ENCODE data around the gene ZNF19.
"Not testable (repeated sequence)": the region's sequence is repeated elsewhere in the genome, so short reads cannot be mapped to it uniquely, and the experiment has no call there.

ZNF19 gene
- 2.2 to 4.0 reads per million in 2 donors for total RNA-seq

DNA sequence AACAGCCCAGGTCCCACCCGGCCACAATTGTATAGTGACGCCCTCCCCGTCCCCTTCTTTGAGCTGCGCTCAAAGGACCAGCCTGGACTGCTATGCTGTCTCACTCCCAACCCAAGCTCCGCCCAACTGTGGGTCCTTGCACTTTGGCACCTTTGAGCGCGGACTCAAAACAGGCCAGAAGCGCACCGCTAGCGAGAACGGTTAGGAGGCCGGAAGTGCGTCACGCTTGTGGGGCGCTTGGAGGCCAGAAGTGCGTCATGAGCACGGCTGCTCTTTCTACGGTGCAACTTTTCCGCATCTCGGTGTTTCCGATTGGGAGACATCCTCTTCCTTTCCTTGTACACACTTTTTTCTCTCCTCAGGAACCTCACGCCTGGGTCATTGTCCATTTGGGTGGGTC is at the start of gene ZNF19:
Gene ZNF19 (minus strand): TSS at position 203 of the 400 bp plus-strand sequence. CDS start 7,210 bp downstream, outside the sequence.
- no peak for DNase-seq

DNA sequence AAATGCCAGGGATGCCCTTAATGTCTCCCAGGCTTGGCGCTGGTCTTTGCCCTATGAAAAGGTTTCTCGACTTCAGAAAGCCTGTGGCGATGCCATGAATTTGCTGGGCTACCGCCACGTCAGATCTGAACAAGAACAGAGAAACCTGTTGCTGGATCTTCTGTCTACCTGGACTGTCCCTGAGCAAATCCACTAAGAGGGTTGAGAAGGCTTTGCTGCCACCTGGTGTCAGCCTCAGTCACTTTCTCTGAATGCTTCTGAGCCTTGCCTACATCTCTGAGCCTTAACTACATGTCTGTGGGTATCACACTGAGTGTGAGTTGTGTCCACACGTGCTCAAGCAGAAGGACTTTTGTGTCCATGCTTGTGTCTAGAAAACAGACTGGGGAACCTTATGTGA is 48.5 kb upstream of the ZNF19 start:
- no peak for DNase-seq

DNA sequence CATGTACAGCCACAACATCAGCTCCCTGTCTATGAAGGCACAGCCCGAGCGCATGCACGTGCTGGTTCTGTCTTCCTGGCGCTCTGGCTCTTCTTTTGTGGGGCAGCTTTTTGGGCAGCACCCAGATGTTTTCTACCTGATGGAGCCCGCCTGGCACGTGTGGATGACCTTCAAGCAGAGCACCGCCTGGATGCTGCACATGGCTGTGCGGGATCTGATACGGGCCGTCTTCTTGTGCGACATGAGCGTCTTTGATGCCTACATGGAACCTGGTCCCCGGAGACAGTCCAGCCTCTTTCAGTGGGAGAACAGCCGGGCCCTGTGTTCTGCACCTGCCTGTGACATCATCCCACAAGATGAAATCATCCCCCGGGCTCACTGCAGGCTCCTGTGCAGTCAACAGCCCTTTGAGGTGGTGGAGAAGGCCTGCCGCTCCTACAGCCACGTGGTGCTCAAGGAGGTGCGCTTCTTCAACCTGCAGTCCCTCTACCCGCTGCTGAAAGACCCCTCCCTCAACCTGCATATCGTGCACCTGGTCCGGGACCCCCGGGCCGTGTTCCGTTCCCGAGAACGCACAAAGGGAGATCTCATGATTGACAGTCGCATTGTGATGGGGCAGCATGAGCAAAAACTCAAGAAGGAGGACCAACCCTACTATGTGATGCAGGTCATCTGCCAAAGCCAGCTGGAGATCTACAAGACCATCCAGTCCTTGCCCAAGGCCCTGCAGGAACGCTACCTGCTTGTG is 47.8 kb upstream of the ZNF19 start:
- DNase-seq = no peak

DNA sequence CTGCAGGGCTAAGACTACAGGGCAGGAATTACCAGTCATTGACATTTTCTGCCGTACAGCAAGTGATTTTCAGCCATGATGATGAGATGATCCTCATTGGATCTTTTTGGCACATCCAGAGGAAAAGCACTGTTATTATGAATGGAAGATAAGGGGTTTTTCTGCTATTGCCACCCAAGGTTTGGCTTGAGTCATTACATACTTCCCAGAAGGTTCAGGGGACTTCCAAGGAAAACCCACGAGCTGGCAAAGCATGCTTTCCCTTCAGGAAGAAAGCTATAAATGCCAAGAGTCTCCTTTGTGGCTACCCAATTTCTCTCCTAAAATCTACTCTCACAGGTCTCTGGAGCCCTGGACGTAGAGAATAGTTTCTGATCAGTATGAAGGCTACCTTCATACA is 43.2 kb upstream of the ZNF19 start:
- no peak for DNase-seq

DNA sequence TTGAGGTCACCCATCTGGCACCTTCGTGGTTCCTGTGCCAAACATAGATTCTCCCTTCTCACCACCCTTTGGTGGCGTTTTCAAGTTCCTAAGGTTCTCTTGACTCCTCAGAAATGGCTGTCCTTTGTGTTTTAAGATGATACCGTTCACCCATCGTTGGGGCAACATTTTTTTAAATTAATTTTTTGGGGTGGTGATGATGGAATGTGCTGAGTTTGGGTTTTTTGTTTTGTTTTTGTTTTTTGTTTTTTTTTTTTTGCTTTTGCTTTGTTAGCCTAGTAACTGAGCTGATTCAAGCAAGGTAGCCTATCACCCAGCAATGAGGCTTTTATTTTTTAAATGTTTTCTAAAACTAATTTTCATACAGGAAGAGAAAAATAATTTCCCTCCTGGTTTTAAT is 39.7 kb upstream of the ZNF19 start:
- no peak for DNase-seq

DNA sequence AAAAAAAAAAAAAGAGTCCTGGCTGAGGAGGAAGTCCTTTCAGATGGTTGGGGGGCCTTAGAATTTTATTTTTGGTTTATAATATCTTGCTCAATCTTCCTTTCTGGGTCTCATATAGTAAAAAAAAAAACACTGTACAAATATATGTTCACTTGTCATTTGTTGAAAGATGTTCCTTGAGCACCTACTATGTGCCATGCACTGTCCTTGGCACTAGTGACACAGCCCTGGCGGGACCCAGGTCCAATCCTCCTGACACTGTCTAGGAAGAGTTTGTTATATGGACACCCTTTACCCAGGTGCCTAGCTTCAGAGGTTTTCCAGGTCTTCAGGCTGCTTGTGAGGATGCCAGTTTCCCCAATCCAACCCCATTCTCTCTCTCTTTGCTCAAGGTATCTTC is 39.1 kb upstream of the ZNF19 start:
- DNase-seq = no peak

DNA sequence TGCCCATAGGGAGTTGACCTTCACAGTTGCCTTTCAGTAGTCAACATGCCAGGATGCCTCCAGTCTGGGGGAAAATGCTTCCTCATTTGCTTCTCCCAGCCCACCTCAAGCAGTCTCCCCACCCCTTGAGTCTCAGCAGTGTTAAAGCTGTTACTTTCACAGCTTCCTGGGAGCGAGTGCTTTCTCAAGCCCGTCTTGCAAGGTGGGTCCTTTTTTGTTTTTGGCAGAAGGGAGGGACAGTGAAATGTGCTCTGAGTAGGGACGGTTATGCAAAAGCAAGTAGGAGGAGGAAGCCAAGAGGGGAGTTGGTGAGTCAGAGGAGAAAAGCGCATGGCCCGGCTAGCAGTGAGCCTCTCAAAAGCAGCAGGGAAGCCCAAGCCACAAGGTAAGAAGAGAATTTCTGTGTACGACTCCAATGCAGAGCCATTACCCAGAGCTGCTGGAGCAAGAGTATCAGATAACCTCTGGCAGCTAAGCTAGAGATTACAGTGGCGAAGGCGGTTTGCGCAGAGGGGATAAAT is 37.0 kb upstream of the ZNF19 start, which contains the start of gene CHST4:
Gene CHST4 (plus strand): TSS at position 316 of the 521 bp plus-strand sequence. CDS start 10,252 bp downstream, outside the sequence.
- DNase-seq = no peak

- no peak for DNase-seq
Observed at GRCh38 chr16:71524566-71525553, 35.7 kb upstream of the ZNF19 start.

DNA sequence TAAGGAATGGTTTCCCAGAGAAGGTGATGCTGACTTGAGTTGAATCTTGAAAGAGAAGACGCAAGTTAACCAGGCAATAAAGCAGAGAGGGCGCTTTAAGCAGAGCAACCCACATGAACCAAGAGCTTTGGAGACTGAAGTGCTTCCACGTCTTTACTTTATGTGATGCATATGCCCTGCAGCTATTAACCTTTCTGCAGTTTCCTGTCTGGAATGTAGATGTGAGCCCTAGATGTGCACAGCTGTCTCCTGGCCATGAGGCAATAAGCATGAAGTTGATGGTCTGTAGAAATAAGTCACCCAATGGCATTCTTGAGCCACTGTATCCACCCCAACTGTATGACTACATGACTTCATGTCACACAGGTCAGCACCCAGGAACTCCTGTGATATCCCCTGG is 31.4 kb upstream of the ZNF19 start:
- no peak for DNase-seq

DNA sequence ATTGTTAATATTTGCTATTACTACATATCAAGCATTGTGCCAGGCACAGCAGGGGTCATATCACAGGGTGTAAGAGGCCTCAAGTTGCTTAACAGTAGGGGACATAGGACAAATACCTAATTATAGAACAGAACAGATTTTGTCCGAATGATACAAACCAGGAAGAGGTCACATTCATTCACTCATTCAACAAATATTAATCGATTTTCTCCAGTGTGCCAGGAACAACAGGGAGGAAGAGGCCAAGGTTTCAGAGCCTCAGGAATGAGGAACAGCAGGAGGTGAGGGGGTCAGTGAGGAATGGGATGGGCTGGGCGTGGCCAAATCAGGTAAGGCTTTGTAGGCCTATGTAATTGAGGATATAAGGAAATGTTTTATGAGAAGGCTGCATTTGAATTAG is 25.9 kb upstream of the ZNF19 start:
- DNase-seq = no peak

DNA sequence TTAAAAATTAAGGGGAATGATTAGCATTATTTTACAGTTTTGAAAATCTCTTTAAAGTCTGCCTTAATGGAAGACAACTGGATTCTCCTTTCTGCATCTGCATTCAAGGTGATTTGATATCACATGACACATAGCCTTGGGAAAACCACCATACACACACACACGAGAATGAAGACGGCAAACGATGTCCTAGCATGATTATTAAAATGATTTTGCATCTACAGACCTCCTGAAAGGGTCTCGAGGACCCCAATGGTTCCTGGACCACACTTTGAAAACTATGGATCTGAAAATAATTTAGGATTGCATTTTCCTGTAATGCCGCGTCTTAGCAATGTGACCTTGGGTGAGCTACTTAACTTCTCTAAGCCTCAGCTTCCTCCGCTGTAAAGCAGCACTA is 25.4 kb upstream of the ZNF19 start:
- no peak for DNase-seq

GRCh38 chr16:71513302-71513701 is 24.2 kb upstream of the ZNF19 start:
- DNase-seq = no peak

- DNase-seq = no peak
Observed at GRCh38 chr16:71507061-71507460, 17.9 kb upstream of the ZNF19 start.

- DNase-seq = no peak
Observed at GRCh38 chr16:71504901-71505300, 15.8 kb upstream of the ZNF19 start.

DNA sequence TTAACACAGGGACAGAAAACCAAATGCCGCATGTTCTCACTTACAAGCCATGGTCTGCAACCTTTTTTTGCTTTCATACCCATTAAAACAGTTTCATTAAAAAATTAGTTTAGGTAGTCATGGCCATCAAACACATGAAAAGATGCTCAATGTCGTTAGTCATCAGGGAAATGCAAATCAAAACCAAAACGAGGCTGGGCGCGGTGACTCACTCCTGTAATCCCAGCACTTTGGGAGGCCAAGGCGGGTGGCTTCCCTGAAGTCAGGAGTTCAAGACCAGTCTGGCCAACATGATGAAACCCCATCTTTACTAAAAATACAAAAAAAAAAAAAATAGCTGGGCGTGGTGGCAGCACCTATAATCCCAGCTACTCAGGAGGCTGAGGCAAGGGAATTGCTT is 14.9 kb upstream of the ZNF19 start:
- DNase-seq = not testable (repeated sequence)

DNA sequence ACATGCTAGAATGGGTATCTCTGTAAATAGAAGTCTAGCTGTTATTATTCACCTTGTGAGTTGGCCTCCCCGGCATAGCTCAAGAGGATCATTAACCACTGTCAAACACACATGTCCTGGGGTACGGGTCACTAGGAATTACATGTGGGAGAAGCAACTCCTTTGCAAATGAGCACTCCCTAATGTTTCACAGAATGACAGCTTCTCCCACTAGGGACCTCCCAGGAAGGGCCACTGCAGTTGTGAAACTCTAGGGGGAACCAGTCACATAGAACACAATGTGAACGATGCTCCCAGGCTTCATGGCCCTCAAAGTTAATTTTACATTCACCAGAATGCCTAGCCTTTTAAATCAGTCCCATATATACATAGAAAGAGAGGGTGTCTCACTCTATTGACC is 12.4 kb upstream of the ZNF19 start:
- no peak for DNase-seq

DNA sequence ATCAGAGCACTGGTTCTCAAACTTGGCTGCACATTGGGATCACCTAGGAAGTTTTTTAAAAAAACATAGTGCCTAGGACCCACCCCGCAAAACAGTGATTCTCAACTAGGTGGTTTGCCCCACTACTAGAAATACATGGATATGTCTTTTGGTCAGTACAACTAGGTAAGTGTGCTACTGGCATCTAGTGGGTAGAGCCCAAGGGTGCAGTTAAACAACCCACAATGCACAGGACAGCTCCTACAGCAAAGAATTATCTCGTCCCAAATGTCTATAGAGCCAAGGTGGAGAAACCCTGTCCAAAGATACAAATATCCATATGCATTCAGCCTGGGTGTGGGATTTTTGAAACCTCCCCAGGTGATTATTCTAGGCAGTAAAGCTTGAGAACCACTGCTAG is 11.8 kb upstream of the ZNF19 start:
- no peak for DNase-seq

DNA sequence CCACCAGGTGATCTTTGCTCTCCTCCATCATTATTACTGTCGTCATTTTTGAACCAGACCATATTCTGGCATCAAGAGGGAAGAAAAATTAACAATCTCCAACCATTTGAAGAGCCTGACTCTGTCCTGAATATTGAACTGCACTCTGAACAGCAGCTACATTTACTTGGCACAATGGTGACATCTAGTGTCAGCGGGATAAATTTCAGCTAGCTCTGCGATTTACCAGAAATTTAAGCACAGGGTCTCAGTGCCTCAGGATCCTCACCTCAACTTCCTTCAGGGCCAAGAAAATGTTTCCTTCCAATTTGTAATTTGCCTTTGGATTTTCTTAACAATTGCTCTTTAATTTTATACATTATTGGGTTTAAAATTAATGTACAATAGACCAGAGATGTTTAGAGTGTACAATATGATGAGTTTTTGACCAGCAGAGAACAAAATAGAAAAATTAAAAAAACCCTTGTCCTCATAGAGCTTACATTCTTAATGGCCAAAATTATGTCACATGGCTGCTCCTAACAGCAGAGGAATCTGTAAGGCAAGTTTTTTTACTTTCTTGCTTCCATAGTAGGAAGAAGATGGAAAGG is 10.7 kb upstream of the ZNF19 start:
- peak; percentile 21 for DNase-seq

DNA sequence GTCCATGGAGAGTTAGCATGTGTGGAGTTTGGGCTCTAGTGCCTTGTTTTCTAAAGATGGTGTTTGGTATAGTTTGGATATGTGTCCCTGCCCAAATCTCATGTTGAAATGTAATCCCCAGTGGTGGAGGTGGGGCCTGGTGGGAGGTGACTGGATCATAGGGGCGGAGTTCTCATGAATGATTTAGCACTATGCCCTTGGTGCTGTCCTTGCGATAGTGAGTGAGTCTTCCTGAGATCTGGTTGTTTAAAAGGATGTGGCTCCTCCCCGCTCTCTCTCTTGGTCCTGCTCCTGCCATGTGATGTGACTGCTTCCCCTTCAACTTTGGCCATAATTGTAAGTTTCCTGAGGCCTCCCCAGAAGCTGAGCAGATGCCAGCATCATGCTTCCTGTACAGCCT is 8.9 kb upstream of the ZNF19 start:
- no peak for DNase-seq

DNA sequence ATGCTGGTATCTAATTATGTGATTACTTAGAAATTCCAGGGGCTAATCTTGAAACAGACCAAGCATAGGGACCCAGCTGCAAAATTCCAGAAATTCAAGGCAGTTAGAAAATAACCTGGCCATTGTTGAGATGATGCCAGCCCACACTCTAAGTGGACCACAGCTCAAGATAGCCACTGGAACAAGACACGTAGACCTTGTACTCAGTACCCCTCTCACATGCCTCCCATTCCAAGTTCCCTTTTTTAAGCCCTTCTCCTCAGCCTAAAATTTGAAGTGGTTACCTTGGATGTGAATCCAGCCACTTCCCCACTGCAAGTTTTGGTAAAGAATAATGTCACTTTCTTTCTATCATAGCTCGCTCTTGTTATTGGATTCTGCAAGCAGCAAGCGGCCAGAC is 4.1 kb upstream of the ZNF19 start:
- no peak for DNase-seq

DNA sequence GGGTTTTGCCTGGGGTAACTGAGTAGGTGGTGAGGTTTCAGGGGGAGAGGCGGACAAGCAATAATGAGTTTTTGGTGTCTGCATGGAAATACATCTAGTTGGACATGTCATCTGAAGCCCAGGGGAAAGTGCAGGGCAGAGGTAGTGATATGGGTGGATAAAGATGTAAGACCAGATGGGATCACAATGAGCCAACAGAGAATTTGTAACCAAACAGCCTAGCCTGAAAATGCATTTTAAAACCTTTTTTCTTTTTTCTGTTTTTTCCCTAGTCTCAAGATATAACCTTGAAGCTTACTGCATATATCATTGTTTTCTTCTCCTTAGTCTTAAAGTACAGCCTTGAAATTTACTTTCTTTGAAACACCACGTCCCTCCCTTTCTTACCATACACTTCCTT is 3.7 kb upstream of the ZNF19 start:
- DNase-seq = no peak

- no peak for DNase-seq
Observed at GRCh38 chr16:71491054-71491453, 1.9 kb upstream of the ZNF19 start.

DNA sequence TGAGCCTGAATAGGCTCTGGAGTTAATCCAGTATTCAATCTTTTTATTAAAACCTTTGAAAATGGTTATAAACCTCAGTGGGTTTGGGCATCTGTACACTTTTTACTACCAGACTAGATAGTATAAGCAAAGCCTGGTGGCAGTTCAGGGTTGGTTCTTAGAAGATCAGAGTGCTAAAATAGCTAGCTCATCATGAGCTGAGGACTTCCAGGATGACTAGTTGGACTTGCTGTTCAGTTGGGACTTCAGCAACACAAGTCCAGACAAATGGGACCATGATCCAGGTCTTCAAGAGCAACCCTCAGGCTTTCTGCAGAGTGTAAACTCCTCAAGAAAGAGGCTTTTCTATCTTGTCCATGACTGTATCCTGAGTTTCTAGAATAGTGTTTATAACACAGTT is 1.2 kb upstream of the ZNF19 start:
- DNase-seq = no peak
